Loucy (cell line): ENCODE measurements around the gene UBE2J2.

Source experiments
- H2AFZ ChIP-seq: fragments of 200-600 bp; sonication (generic); 2 replicates; pipeline ENCODE4 v1.6.0; 2016; ENCODE audit warnings: antibody characterized with exemption, mild to moderate bottlenecking, low read length, moderate library complexity
- H3F3A ChIP-seq: fragments of 200-600 bp; 2 replicates; pipeline ENCODE4 v1.6.0; 2016; ENCODE audit warnings: antibody characterized with exemption, low read depth, mild to moderate bottlenecking
- H3K27me3 ChIP-seq: fragments of 200-600 bp; sonication (generic); 2 replicates; pipeline ENCODE4 v1.6.1; 2014; ENCODE audit warnings: low read length, mild to moderate bottlenecking; ENCODE audit not compliant: insufficient read depth, poor library complexity, severe bottlenecking
- H3K36me3 ChIP-seq: fragments of 200-600 bp; sonication (generic); 2 replicates; pipeline ENCODE4 v1.6.1; 2016; ENCODE audit warnings: low read length; ENCODE audit not compliant: insufficient read depth
- H3K4me1 ChIP-seq: fragments of 200-600 bp; sonication (generic); 2 replicates; pipeline ENCODE4 v1.5.1; 2014; ENCODE audit warnings: low read length, mild to moderate bottlenecking; ENCODE audit not compliant: insufficient read depth, poor library complexity, severe bottlenecking
- H3K4me2 ChIP-seq: fragments of 200-600 bp; sonication (generic); 2 replicates; pipeline ENCODE4 v1.6.0; 2014; ENCODE audit warnings: antibody characterized with exemption, low read length, low read depth, mild to moderate bottlenecking; ENCODE audit not compliant: poor library complexity, severe bottlenecking
- H3K4me3 ChIP-seq: fragments of 200-600 bp; sonication (generic); 2 replicates; pipeline ENCODE4 v1.5.1; 2014; ENCODE audit warnings: low read length, mild to moderate bottlenecking, mixed read lengths; ENCODE audit not compliant: poor library complexity, severe bottlenecking
- H3K79me2 ChIP-seq: fragments of 200-600 bp; sonication (generic); 2 replicates; pipeline ENCODE4 v1.6.1; 2014; ENCODE audit warnings: low read length; ENCODE audit not compliant: insufficient read depth
- H3K9ac ChIP-seq: fragments of 200-600 bp; sonication (generic); 2 replicates; pipeline ENCODE4 v1.6.0; 2014; ENCODE audit warnings: mild to moderate bottlenecking, low read depth, low read length, moderate library complexity; ENCODE audit not compliant: poor library complexity, severe bottlenecking
- H3K9me2 ChIP-seq: fragments of 200-600 bp; sonication (generic); replicated peaks from 2 replicates; pipeline ENCODE4 v1.6.1; 2016; ENCODE audit warnings: low read depth, low read length, mixed read lengths
- H3K9me3 ChIP-seq: fragments of 200-600 bp; sonication (generic); 2 replicates; pipeline ENCODE4 v1.6.1; 2014; ENCODE audit warnings: mild to moderate bottlenecking, antibody characterized with exemption, low read length, low read depth; ENCODE audit not compliant: insufficient read depth
- H4K20me1 ChIP-seq: fragments of 200-600 bp; sonication (generic); 2 replicates; pipeline ENCODE4 v1.6.0; 2014; ENCODE audit warnings: antibody characterized with exemption, low read length, mild to moderate bottlenecking; ENCODE audit not compliant: insufficient read depth, poor library complexity, severe bottlenecking
- EZH2phosphoT487 ChIP-seq: fragments of 200-600 bp; IDR thresholded peaks from 2 replicates; pipeline ENCODE4 v1.6.1; 2018; ENCODE audit warnings: antibody characterized with exemption, mild to moderate bottlenecking, moderate library complexity, borderline replicate concordance
- TF ChIP-seq, protein P1 (sequence below): fragments of 200-600 bp; sonication (generic); conservative IDR thresholded peaks from 2 replicates; pipeline ENCODE4 v1.5.1; 2014; ENCODE audit warnings: mild to moderate bottlenecking, antibody characterized with exemption, low read length

UBE2J2 gene

DNA sequence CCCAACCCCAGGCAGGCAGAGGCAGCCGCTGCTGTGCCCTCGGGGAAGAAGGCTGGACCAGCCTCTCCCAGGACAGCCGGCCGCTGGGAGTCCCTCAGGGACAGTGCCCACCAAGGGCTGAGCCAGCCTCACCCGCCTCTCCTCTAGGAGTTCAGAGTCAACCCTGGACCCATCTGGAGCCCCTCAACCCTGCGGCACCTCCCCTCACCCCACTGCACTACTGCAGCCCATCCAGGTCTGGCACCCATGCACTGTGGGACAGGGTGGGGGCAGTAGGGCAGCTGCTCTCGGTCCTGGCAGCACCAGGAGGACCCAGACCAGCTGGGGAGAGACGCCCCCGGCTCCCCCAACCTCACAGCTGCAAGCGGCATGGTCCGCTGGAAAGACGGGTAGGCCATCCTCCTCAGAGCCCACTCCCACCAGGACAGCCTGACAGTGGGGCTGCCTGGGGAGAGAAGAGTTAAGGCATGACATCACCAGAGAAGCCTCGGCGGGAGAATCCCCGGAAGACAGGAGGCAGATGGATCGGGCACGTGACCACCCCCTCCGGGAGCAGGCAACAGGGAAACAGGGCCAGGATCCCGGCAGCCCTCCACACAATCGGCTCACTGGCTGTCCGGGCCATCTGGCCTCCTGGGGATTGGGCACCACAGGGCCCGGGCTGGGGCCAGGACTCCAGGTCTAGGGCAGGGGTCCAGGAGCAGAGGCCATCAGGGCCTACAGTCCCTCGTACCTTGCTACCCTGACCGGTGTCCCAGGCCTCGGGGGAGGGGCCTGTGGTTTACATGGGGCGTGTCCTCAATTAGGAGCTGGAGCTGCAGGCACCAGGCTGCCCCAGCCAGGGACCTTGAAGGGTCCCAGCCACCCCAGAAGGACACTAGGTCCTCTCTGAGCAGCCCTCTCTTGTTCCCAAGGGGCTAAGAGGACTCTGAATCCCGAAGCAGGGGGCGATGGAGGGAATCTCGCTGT is 31.0 kb upstream of the UBE2J2 start:
- peak overlapping the region; percentile 93 for H3K4me3 ChIP-seq
- H3F3A ChIP-seq, result no peaks in the 10 kb centered on the region; the same call in 1 of the 2 replicates
- H3K4me2 ChIP-seq, result peak overlapping the region; percentile 85
- no peak for TF ChIP-seq EZH2phosphoT487
- TF ChIP-seq, protein P1, sequence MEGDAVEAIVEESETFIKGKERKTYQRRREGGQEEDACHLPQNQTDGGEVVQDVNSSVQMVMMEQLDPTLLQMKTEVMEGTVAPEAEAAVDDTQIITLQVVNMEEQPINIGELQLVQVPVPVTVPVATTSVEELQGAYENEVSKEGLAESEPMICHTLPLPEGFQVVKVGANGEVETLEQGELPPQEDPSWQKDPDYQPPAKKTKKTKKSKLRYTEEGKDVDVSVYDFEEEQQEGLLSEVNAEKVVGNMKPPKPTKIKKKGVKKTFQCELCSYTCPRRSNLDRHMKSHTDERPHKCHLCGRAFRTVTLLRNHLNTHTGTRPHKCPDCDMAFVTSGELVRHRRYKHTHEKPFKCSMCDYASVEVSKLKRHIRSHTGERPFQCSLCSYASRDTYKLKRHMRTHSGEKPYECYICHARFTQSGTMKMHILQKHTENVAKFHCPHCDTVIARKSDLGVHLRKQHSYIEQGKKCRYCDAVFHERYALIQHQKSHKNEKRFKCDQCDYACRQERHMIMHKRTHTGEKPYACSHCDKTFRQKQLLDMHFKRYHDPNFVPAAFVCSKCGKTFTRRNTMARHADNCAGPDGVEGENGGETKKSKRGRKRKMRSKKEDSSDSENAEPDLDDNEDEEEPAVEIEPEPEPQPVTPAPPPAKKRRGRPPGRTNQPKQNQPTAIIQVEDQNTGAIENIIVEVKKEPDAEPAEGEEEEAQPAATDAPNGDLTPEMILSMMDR, result no peak
- H3K36me3 ChIP-seq, result no peaks in the 10 kb centered on the region
- H3K27me3 ChIP-seq, result no peaks in the 10 kb centered on the region
- no peaks in the 10 kb centered on the region for H3K9me3 ChIP-seq
- H3K9me2 ChIP-seq, result no peaks in the 10 kb centered on the region
- peaks cover 29% of the 10 kb centered on the region for H3K79me2 ChIP-seq
- H2AFZ ChIP-seq, result no peak overlapping the region
- H4K20me1 ChIP-seq, result peaks cover 33% of the 10 kb centered on the region
- peaks cover 25% of the 10 kb centered on the region for H3K4me1 ChIP-seq
- H3K9ac ChIP-seq, result peak overlapping the region; percentile 83

DNA sequence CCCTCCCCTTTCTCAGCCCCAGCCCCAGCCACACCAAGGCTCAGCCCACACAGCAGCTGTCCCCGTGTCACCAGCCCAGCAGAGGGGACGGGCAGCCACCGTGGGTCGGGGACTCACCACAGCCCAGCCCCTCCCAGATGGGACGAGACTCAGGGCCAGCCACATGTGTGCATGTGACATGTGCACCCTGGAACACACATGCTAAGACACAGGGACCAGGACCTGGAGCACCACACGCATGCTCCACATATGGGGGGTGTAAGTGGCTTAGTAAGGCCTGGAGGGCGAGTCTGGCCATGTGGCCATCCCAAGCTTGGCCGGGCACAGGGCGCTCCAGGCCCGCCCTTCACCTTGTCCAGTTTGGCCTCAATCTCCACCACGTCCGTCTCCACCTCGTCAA is 30.1 kb upstream of the UBE2J2 start:
- no peak overlapping the region for H3K4me3 ChIP-seq
- H3F3A ChIP-seq, result no peaks in the 10 kb centered on the region; the same call in 1 of the 2 replicates
- no peaks in the 10 kb centered on the region for H3K9me3 ChIP-seq
- no peak overlapping the region for H2AFZ ChIP-seq
- peaks cover 24% of the 10 kb centered on the region for H4K20me1 ChIP-seq
- no peaks in the 10 kb centered on the region for H3K36me3 ChIP-seq
- no peaks in the 10 kb centered on the region for H3K9me2 ChIP-seq
- TF ChIP-seq, protein P1, result no peak
- no peak for TF ChIP-seq EZH2phosphoT487
- H3K4me2 ChIP-seq, result no peak overlapping the region
- peaks cover 20% of the 10 kb centered on the region for H3K79me2 ChIP-seq
- no peaks in the 10 kb centered on the region for H3K27me3 ChIP-seq
- H3K4me1 ChIP-seq, result peaks cover 18% of the 10 kb centered on the region
- no peak overlapping the region for H3K9ac ChIP-seq

DNA sequence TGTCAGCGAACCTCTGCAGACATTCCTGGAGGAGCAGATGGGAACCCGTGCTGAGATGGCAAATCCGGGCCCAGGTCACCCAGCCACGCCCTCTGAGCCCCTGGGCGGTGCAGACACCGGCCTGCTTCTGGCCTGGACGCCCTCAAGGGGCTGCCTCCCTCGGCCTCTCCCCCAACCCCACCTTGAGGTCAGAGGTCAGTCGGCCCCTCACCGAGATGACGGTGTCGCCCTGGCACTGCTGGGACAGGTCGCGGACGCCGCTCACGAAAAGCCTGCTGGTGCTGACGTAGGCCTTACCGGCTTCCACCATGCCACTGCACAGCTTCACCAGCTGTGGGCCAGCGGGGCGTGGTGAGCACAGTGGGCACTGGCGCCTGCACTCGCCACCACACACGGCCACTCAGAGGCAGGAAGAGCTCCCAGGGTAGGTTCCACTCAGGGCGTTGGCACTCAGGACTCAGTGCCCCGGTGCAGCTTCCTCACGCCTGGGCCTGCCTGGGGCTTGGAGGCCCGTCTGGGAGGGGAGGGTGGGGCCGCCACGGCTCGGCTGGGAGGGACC is 29.4 kb upstream of the UBE2J2 start:
- peaks cover 23% of the 10 kb centered on the region for H4K20me1 ChIP-seq
- TF ChIP-seq EZH2phosphoT487, result no peak
- TF ChIP-seq, protein P1, result no peak
- H3K9ac ChIP-seq, result no peak overlapping the region
- H3K4me1 ChIP-seq, result peaks cover 18% of the 10 kb centered on the region
- no peaks in the 10 kb centered on the region for H3K9me2 ChIP-seq
- H3K36me3 ChIP-seq, result no peaks in the 10 kb centered on the region
- no peak overlapping the region for H2AFZ ChIP-seq
- no peaks in the 10 kb centered on the region for H3K9me3 ChIP-seq
- H3K79me2 ChIP-seq, result peaks cover 17% of the 10 kb centered on the region
- no peaks in the 10 kb centered on the region; the same call in 1 of the 2 replicates for H3F3A ChIP-seq
- H3K4me3 ChIP-seq, result no peak overlapping the region
- H3K27me3 ChIP-seq, result no peaks in the 10 kb centered on the region
- no peak overlapping the region for H3K4me2 ChIP-seq
